NCI-H2029 treated with DMSO at 0.1 percent for 48 hours (cell line): ENCODE results near the gene ROGDI.
"Not testable (repeated sequence)": the region's sequence is repeated elsewhere in the genome, so short reads cannot be mapped to it uniquely, and the experiment has no call there.

Experiments
- DNase-seq: peaks from one replicate; lab custom pipeline; 2025; lab: John Stamatoyannopoulos, UW

Gene ROGDI

GRCh38 chr16:4790261-4790660 is 12.2 kb downstream of the ROGDI start:
- DNase-seq, result no peak

GRCh38 chr16:4788910-4789309 is 13.5 kb downstream of the ROGDI start:
- no peak for DNase-seq

GRCh38 chr16:4788489-4788889 is 13.9 kb downstream of the ROGDI start:
- DNase-seq, result no peak

- DNase-seq, result no peak
These were observed 14.6 kb downstream of the ROGDI start, which contains the start of gene SEPTIN12 for GRCh38 chr16:4787627-4788482. SEPTIN12 (minus strand) TSS chr16:4788345; CDS start chr16:4787645, 700 bp downstream.

- DNase-seq, result no peak
These were observed 15.4 kb downstream of the ROGDI start for GRCh38 chr16:4787068-4787467.

GRCh38 chr16:4785758-4786433 is 16.5 kb downstream of the ROGDI start:
- no peak for DNase-seq

- not testable (repeated sequence) for DNase-seq
These were observed 17.9 kb downstream of the ROGDI start for GRCh38 chr16:4784444-4784987.

- no peak for DNase-seq
These were observed 18.5 kb downstream of the ROGDI start for GRCh38 chr16:4783951-4784336.

GRCh38 chr16:4783251-4783950 is 19.0 kb downstream of the ROGDI start:
- DNase-seq, result no peak

- DNase-seq, result no peak
These were observed 22.2 kb downstream of the ROGDI start for GRCh38 chr16:4780235-4780634.

GRCh38 chr16:4778050-4778392 is 24.4 kb downstream of the ROGDI start:
- no peak for DNase-seq

GRCh38 chr16:4777339-4778049 is 24.9 kb downstream of the ROGDI start:
- no peak for DNase-seq

GRCh38 chr16:4776141-4776705 is 26.2 kb downstream of the ROGDI start:
- DNase-seq, result no peak

- no peak for DNase-seq
These were observed 27.4 kb downstream of the ROGDI start for GRCh38 chr16:4775005-4775404.

- DNase-seq, result no peak
These were observed 30.1 kb downstream of the ROGDI start for GRCh38 chr16:4772351-4772750.

GRCh38 chr16:4771646-4772045 is 30.8 kb downstream of the ROGDI start:
- no peak for DNase-seq

- DNase-seq, result no peak
These were observed 33.2 kb downstream of the ROGDI start for GRCh38 chr16:4769306-4769638.

GRCh38 chr16:4768549-4769305 is 33.7 kb downstream of the ROGDI start:
- DNase-seq, result peak; percentile 72

GRCh38 chr16:4767872-4768548 is 34.4 kb downstream of the ROGDI start:
- no peak for DNase-seq

GRCh38 chr16:4766875-4767628 is 35.4 kb downstream of the ROGDI start, which contains the start of gene ZNF500:
ZNF500 (minus strand) TSS chr16:4767162; CDS start chr16:4765978, 1,184 bp downstream.
- DNase-seq, result peak; percentile 66
